ENCODE results near the gene MAP9.

The MAP9 gene

GRCh38 chr4:155307731-155308277 lies 69.0 kb downstream of the MAP9 start:
- Histone ChIP-seq H3K4me1 (ENCODE audit: control insufficient read depth, insufficient read depth, low read length) (no peaks in the 10 kb centered on the region), H3K27ac (ENCODE audit: low read length) (no peak overlapping the region), H3K4me3 (ENCODE audit: low read length) (no peak overlapping the region), H3K36me3 (ENCODE audit: control insufficient read depth, insufficient read depth, low read length) (no peaks in the 10 kb centered on the region), H3K9me3 (ENCODE audit: control insufficient read depth, insufficient read depth, low read length) (no peaks in the 10 kb centered on the region), H3K27me3 (ENCODE audit: control insufficient read depth, insufficient read depth, low read length) (no peaks in the 10 kb centered on the region)
- DNase-seq (ENCODE audit: low read depth, low spot score) = no peak
- no CpG with 5 or more reads among the region's 4 CpGs for WGBS (ENCODE audit: insufficient coverage, insufficient read length)

- H3K36me3 ChIP-seq (ENCODE audit: control insufficient read depth, insufficient read depth, low read length) = no peaks in the 10 kb centered on the region
- no peaks in the 10 kb centered on the region for H3K9me3 ChIP-seq (ENCODE audit: control insufficient read depth, insufficient read depth, low read length)
- H3K4me1 ChIP-seq (ENCODE audit: control insufficient read depth, insufficient read depth, low read length) = no peaks in the 10 kb centered on the region
- no peak for DNase-seq (ENCODE audit: low read depth, low spot score)
- WGBS (ENCODE audit: insufficient coverage, insufficient read length) = no CpG with 5 or more reads among the region's 7 CpGs
- no peaks in the 10 kb centered on the region for H3K27me3 ChIP-seq (ENCODE audit: control insufficient read depth, insufficient read depth, low read length)
- H3K4me3 ChIP-seq (ENCODE audit: low read length) = no peak overlapping the region
- H3K27ac ChIP-seq (ENCODE audit: low read length) = no peak overlapping the region
Observed at GRCh38 chr4:155305619-155306018, 71.1 kb downstream of the MAP9 start.

- Histone ChIP-seq H3K4me3 (ENCODE audit: low read length) (no peak overlapping the region), H3K36me3 (ENCODE audit: control insufficient read depth, insufficient read depth, low read length) (no peaks in the 10 kb centered on the region), H3K27ac (ENCODE audit: low read length) (no peak overlapping the region), H3K4me1 (ENCODE audit: control insufficient read depth, insufficient read depth, low read length) (no peaks in the 10 kb centered on the region), H3K27me3 (ENCODE audit: control insufficient read depth, insufficient read depth, low read length) (no peaks in the 10 kb centered on the region), H3K9me3 (ENCODE audit: control insufficient read depth, insufficient read depth, low read length) (no peaks in the 10 kb centered on the region)
- no peak for DNase-seq (ENCODE audit: low read depth, low spot score)
- WGBS (ENCODE audit: insufficient coverage, insufficient read length) = no CpG with 5 or more reads among the region's 2 CpGs
Observed at GRCh38 chr4:155304375-155304774, 72.4 kb downstream of the MAP9 start.

- no peak overlapping the region for H3K27ac ChIP-seq (ENCODE audit: low read length)
- no CpG with 5 or more reads among the region's 2 CpGs for WGBS (ENCODE audit: insufficient coverage, insufficient read length)
- H3K27me3 ChIP-seq (ENCODE audit: control insufficient read depth, insufficient read depth, low read length) = no peaks in the 10 kb centered on the region
- H3K36me3 ChIP-seq (ENCODE audit: control insufficient read depth, insufficient read depth, low read length) = no peaks in the 10 kb centered on the region
- H3K9me3 ChIP-seq (ENCODE audit: control insufficient read depth, insufficient read depth, low read length) = peaks cover 2% of the 10 kb centered on the region
- no peak overlapping the region for H3K4me3 ChIP-seq (ENCODE audit: low read length)
- no peak for DNase-seq (ENCODE audit: low read depth, low spot score)
- no peaks in the 10 kb centered on the region for H3K4me1 ChIP-seq (ENCODE audit: control insufficient read depth, insufficient read depth, low read length)
Observed at GRCh38 chr4:155299103-155299502, 77.7 kb downstream of the MAP9 start.

Measured in iPS DF 6.9 (cell line).